H1 (cell line): Measurements from ENCODE around the gene DCDC2C. TPM values are rescaled to one million over a fixed set of nuclear protein-coding genes. Genes with fewer than 3 reads are reported as not detected.

Source experiments
- CTCF ChIA-PET: fragments of 300-600 bp; sonication (Branson Sonifier 250); formaldehyde crosslinking; loops from one replicate; lab custom pipeline; 2021; ENCODE audit not compliant: partially characterized antibody; lab: Charles Lee
- POLR2A ChIA-PET: fragments of 300-600 bp; sonication (Branson Sonifier 250); formaldehyde crosslinking; loops from one replicate; lab custom pipeline; 2021; ENCODE audit warnings: inconsistent platforms; ENCODE audit not compliant: partially characterized antibody; lab: Charles Lee
- DNase-seq, 2 experiments: peaks; one replicate each; pipeline versions ENCODE4 v3.0.0 to v3.0.0-alpha.2; 2010 to 2022; ENCODE audit warnings: low spot score in 2 of 2, low read depth in 1 of 2, mixed read lengths in 1 of 2
- FAIRE-seq: peaks from 2 replicates; lab custom pipeline; 2011; peaks lifted over from hg19 to GRCh38; lab: Jason Lieb, UNC
- H2AFZ ChIP-seq: 2 replicates; pipeline ENCODE4 v1.8.1; 2012; ENCODE audit warnings: low read length, inconsistent platforms
- H2AK5ac ChIP-seq: 2 replicates; pipeline ENCODE4 v1.6.1; 2013; ENCODE audit warnings: low read depth, low read length
- H2BK120ac ChIP-seq: replicated peaks from 2 replicates; pipeline ENCODE3; 2013; ENCODE audit warnings: low read depth, low read length, inconsistent platforms
- H2BK12ac ChIP-seq: 2 replicates; pipeline ENCODE4 v1.6.1; 2013; ENCODE audit warnings: low read depth, low read length
- H2BK15ac ChIP-seq: 2 replicates; pipeline ENCODE4 v1.6.1; 2013; ENCODE audit warnings: low read length
- H2BK20ac ChIP-seq: 2 replicates; pipeline ENCODE4 v1.6.1; 2013; ENCODE audit warnings: low read length
- H2BK5ac ChIP-seq: 2 replicates; pipeline ENCODE4 v1.6.1; 2013; ENCODE audit warnings: low read depth, low read length
- H3K14ac ChIP-seq: 2 replicates; pipeline ENCODE4 v1.6.1; 2013; ENCODE audit warnings: inconsistent platforms; ENCODE audit not compliant: insufficient read length
- H3K18ac ChIP-seq: 2 replicates; pipeline ENCODE4 v1.6.1; 2013; ENCODE audit warnings: low read length; ENCODE audit errors: extremely low read depth
- H3K23ac ChIP-seq: 2 replicates; pipeline ENCODE4 v1.6.1; 2013; ENCODE audit warnings: inconsistent platforms; ENCODE audit not compliant: insufficient read length
- H3K23me2 ChIP-seq: 2 replicates; pipeline ENCODE4 v1.6.1; 2013; ENCODE audit warnings: low read depth, low read length
- H3K27ac ChIP-seq: 2 replicates; pipeline ENCODE4 v1.6.1; 2011; ENCODE audit warnings: low read depth, low read length, inconsistent platforms
- H3K27me3 ChIP-seq, 4 experiments: replicated peaks in 1 of 4; 1 replicate in 1 of 4; 2 replicates in 3 of 4; pipeline versions ENCODE4 v1.6.1 to v1.8.1; 2011 to 2013; ENCODE audit warnings: low read length in 3 of 4, mild to moderate bottlenecking in 3 of 4, inconsistent platforms in 2 of 4, mixed read lengths in 2 of 4, moderate library complexity in 1 of 4; ENCODE audit not compliant: control insufficient read depth in 3 of 4, insufficient read depth in 3 of 4; ENCODE audit errors: extremely low read depth in 1 of 4
- H3K36me3 ChIP-seq, 4 experiments: 2 replicates each; pipeline versions ENCODE4 v1.6.1 to v1.8.1; 2011 to 2013; ENCODE audit warnings: mild to moderate bottlenecking in 4 of 4, low read length in 3 of 4, moderate library complexity in 2 of 4, control low read depth in 1 of 4, inconsistent platforms in 1 of 4; ENCODE audit not compliant: insufficient read depth in 4 of 4, control insufficient read depth in 2 of 4
- H3K4ac ChIP-seq: replicated peaks from 2 replicates; pipeline ENCODE3; 2013; ENCODE audit warnings: low read length, low read depth, mixed read lengths, inconsistent platforms; ENCODE audit not compliant: insufficient read length
- H3K4me1 ChIP-seq, 4 experiments: replicated peaks in 1 of 4; 1 replicate in 1 of 4; 2 replicates in 3 of 4; pipeline versions ENCODE4 v1.6.1 to v1.8.1; 2011 to 2013; ENCODE audit warnings: low read length in 3 of 4, inconsistent platforms in 2 of 4, mixed read lengths in 1 of 4; ENCODE audit not compliant: insufficient read depth in 4 of 4, control insufficient read depth in 3 of 4
- H3K4me2 ChIP-seq, 2 experiments: 2 replicates each; pipeline versions ENCODE4 v1.6.1 to v1.8.1; 2011 to 2013; ENCODE audit warnings: low read depth in 2 of 2, low read length in 2 of 2, control low read depth in 1 of 2, inconsistent platforms in 1 of 2, mild to moderate bottlenecking in 1 of 2; ENCODE audit not compliant: insufficient read depth in 1 of 2
- H3K4me3 ChIP-seq, 4 experiments: fragments of 200-600, 300-600 bp in 1 of 4; sonication (generic), shearing (Covaris generic), sonication (Bioruptor Twin) in 1 of 4; 2 replicates each; pipeline versions ENCODE4 v1.5.1 to v1.8.1; 2011 to 2016; ENCODE audit warnings: low read length in 4 of 4, low read depth in 3 of 4, control low read depth in 2 of 4, inconsistent platforms in 2 of 4, mild to moderate bottlenecking in 2 of 4, mixed read lengths in 1 of 4, moderate library complexity in 1 of 4; ENCODE audit not compliant: insufficient read depth in 2 of 4; ENCODE audit errors: extremely low read depth in 1 of 4
- H3K56ac ChIP-seq: replicated peaks from 2 replicates; pipeline ENCODE3; 2013; ENCODE audit warnings: low read depth, mild to moderate bottlenecking, mixed read lengths, low read length, inconsistent platforms; ENCODE audit not compliant: insufficient read length
- H3K79me1 ChIP-seq: 2 replicates; pipeline ENCODE4 v1.6.1; 2013; ENCODE audit warnings: low read depth, low read length, control low read depth
- H3K79me2 ChIP-seq, 2 experiments: 2 replicates each; pipeline versions ENCODE4 v1.6.1 to v1.8.1; 2012 to 2013; ENCODE audit warnings: low read length in 2 of 2, mild to moderate bottlenecking in 2 of 2, inconsistent platforms in 1 of 2; ENCODE audit not compliant: insufficient read depth in 2 of 2, control insufficient read depth in 1 of 2
- H3K9ac ChIP-seq, 4 experiments: replicated peaks in 1 of 4; 1 replicate in 1 of 4; 2 replicates in 3 of 4; pipeline versions ENCODE4 v1.6.1 to v1.8.1; 2011 to 2013; ENCODE audit warnings: low read depth in 3 of 4, low read length in 3 of 4, control low read depth in 2 of 4, mild to moderate bottlenecking in 2 of 4, moderate library complexity in 2 of 4, inconsistent platforms in 1 of 4; ENCODE audit errors: extremely low read depth in 1 of 4
- H3K9me3 ChIP-seq, 2 experiments: 2 replicates each; pipeline versions ENCODE4 v1.6.1 to v1.8.1; 2012 to 2013; ENCODE audit warnings: mild to moderate bottlenecking in 2 of 2, moderate library complexity in 2 of 2, control low read depth in 1 of 2, inconsistent platforms in 1 of 2, low read depth in 1 of 2, low read length in 1 of 2, mixed read lengths in 1 of 2; ENCODE audit not compliant: insufficient read depth in 2 of 2
- H4K20me1 ChIP-seq, 2 experiments: replicated peaks in 1 of 2; 2 replicates each; pipeline versions ENCODE3 to v1.8.1; 2011 to 2013; ENCODE audit warnings: inconsistent platforms in 2 of 2, low read length in 2 of 2, mild to moderate bottlenecking in 1 of 2; ENCODE audit not compliant: insufficient read depth in 2 of 2, control insufficient read depth in 1 of 2
- H4K5ac ChIP-seq: 2 replicates; pipeline ENCODE4 v1.6.1; 2013; ENCODE audit warnings: low read length, low read depth, mixed read lengths, inconsistent platforms; ENCODE audit not compliant: insufficient read length
- H4K8ac ChIP-seq: 2 replicates; pipeline ENCODE4 v1.8.0; 2013; ENCODE audit warnings: mild to moderate bottlenecking, moderate library complexity, low read length, inconsistent platforms; ENCODE audit not compliant: insufficient read depth; ENCODE audit errors: extremely low read depth
- H4K91ac ChIP-seq: replicated peaks from 2 replicates; pipeline ENCODE3; 2013; ENCODE audit warnings: low read length, mixed read lengths, inconsistent platforms; ENCODE audit not compliant: insufficient read length
- ASH2L ChIP-seq: fragments of 200-600, 300-600 bp; sonication (generic); IDR thresholded peaks from one replicate; pipeline ENCODE4 v1.7.1; 2017; ENCODE audit warnings: low read length
- BRCA1 ChIP-seq: IDR thresholded peaks from 2 replicates; pipeline ENCODE4 v1.6.1; 2012; ENCODE audit warnings: low read depth, low read length, improper control_type of control experiment
- CEBPB ChIP-seq: IDR thresholded peaks from 2 replicates; pipeline ENCODE4 v1.6.1; 2012; ENCODE audit warnings: low read depth, low read length
- CTCF ChIP-seq, 3 experiments: IDR thresholded peaks; 1 replicate in 2 of 3; 2 replicates in 1 of 3; pipeline versions ENCODE4 v1.5.1 to v1.6.1; 2011; ENCODE audit warnings: low read length in 3 of 3, mild to moderate bottlenecking in 3 of 3, inconsistent platforms in 2 of 3, low read depth in 1 of 3, moderate library complexity in 1 of 3; ENCODE audit not compliant: insufficient read depth in 1 of 3; ENCODE audit errors: control extremely low read depth in 1 of 3
- E2F6 ChIP-seq: IDR thresholded peaks from 2 replicates; pipeline ENCODE4 v1.6.1; 2012; ENCODE audit warnings: inconsistent platforms
- MAFK ChIP-seq: IDR thresholded peaks from 2 replicates; pipeline ENCODE4 v1.6.1; 2012; ENCODE audit warnings: low read depth, mild to moderate bottlenecking, improper control_type of control experiment, low read length
- PHF8 ChIP-seq: fragments of 200-600 bp; sonication (generic); conservative IDR thresholded peaks from 2 replicates; pipeline ENCODE4 v1.7.1; 2012; ENCODE audit warnings: low read depth, mild to moderate bottlenecking, inconsistent platforms, low read length, moderate library complexity
- SIX5 ChIP-seq: IDR thresholded peaks from 2 replicates; pipeline ENCODE4 v1.6.1; 2011; ENCODE audit warnings: mild to moderate bottlenecking, low read depth, low read length
- WGBS, 2 experiments: shearing (Covaris generic) in 1 of 2; methylation state at CpG; one replicate each; pipeline versions ENCODE4 v1.1.6 to v1.1.7; 2013 to 2015; ENCODE audit warnings: low lambda C conversion rate in 2 of 2, mixed read lengths in 2 of 2, inconsistent platforms in 1 of 2, low coverage in 1 of 2, missing lambda C conversion rate in 1 of 2; ENCODE audit not compliant: insufficient replicate concordance in 2 of 2, insufficient coverage in 1 of 2, insufficient read length in 1 of 2; ENCODE audit errors: extremely low coverage in 1 of 2, missing lambda C conversion rate in 1 of 2; 5-methylcytosine and 5-hydroxymethylcytosine counted together
- polyA plus RNA-seq, 7 experiments: library from polyadenylated mRNA; depleted of rRNA in 3 of 7; stranded (reverse) in 5 of 7; unstranded in 2 of 7; fragments of >200 nt in 5 of 7; fragments of 200-250 nt in 2 of 7; gene quantifications; 1 replicate in 5 of 7; 2 replicates in 1 of 7; 4 replicates in 1 of 7; pipeline versions ENCODE4 v1.2.1 to v1.2.3, GENCODE V29; 2011 to 2013; ENCODE audit warnings: missing spikeins in 2 of 7, mixed read lengths in 2 of 7
- total RNA-seq: library from RNA; stranded (reverse); fragmentation: NEBNext Ultra II Directional; extraction: Animal tissue kit (Norgen Biotek cat#: 25700); gene quantifications from 2 replicates; pipeline ENCODE4 v1.2.1, GENCODE V29; 2021

The DCDC2C gene
- total and polyA plus RNA-seq, 2 of the 8 experiments (the other 6 are each of a cell fraction or from before 2014, with no cell fraction given), result 0.50 TPM; not detected in 1

- no peak overlapping the region for H3K23ac ChIP-seq
- no peak overlapping the region for H2BK120ac ChIP-seq
- H3K18ac ChIP-seq, result no peak overlapping the region
- FAIRE-seq (no peak), DNase-seq (no peak)
- no peaks in the 10 kb centered on the region for H3K79me1 ChIP-seq
- WGBS, 2 experiments, result 88% methylated on average over 16 of the region's 16 CpGs; no CpG with 5 or more reads in 1 of the 2 experiments
- H3K27ac ChIP-seq, result no peak overlapping the region
- H4K20me1 ChIP-seq, result no peaks in the 10 kb centered on the region
- ChIA-PET POLR2A (no interaction called here), CTCF (interaction anchor here (1.2 to 1.5 kb wide), 2 partner anchors 124 to 137 kb away, joined by 3 read pairs; no protein-coding TSS in a partner anchor)
- H4K8ac ChIP-seq, result no peak overlapping the region; the same call in 1 of the 2 replicates
- H3K4me1 ChIP-seq, result no peaks in the 10 kb centered on the region; a peak in 2 of 7 replicates
- no peak overlapping the region for H2BK15ac ChIP-seq
- H2BK5ac ChIP-seq, result no peak overlapping the region
- H3K23me2 ChIP-seq, result no peaks in the 10 kb centered on the region
- no peak overlapping the region for H2AK5ac ChIP-seq
- H3K4me3 ChIP-seq, result no peak overlapping the region
- no peak overlapping the region for H3K14ac ChIP-seq
- H3K36me3 ChIP-seq, result no peaks in the 10 kb centered on the region
- H2BK20ac ChIP-seq, result no peak overlapping the region
- H4K91ac ChIP-seq, result no peak overlapping the region
- H3K27me3 ChIP-seq, result no peaks in the 10 kb centered on the region
- no peaks in the 10 kb centered on the region for H3K79me2 ChIP-seq
- H3K56ac ChIP-seq, result no peak overlapping the region
- H3K9ac ChIP-seq, result no peak overlapping the region
- H3K4me2 ChIP-seq, result no peak overlapping the region
- no peak overlapping the region for H2BK12ac ChIP-seq
- H2AFZ ChIP-seq, result 0 out of 2 replicates have a peak overlapping the region, but pooled peaks have one; percentile 1
- no peak overlapping the region for H3K4ac ChIP-seq
- H3K9me3 ChIP-seq, result no peaks in the 10 kb centered on the region
- no peak overlapping the region for H4K5ac ChIP-seq
- TF ChIP-seq E2F6 (no peak), CTCF (IDR thresholded peaks at IDR 0.05; ENCODE audit: control extremely low read depth in 1 of 3, insufficient read depth in 1 of 3, low read depth in 1 of 3, low read length in 3 of 3) (no peak), MAFK (no peak), SIX5 (no peak), PHF8 (no peak), ASH2L (no peak), BRCA1 (no peak), CEBPB (no peak)
Measured at GRCh38 chr2:3864943-3865865, 161.8 kb downstream of the DCDC2C start.
